ENCODE measurements around the gene DOCK10. TPM values are rescaled to one million over a fixed set of nuclear protein-coding genes. Genes with fewer than 3 reads are reported as not detected.

The DOCK10 gene
- total and polyA plus RNA-seq, 11 donors, result 0.31 to 28.6 (median 2.0) TPM

GRCh38 chr2:224969633-224970260 lies 72.5 kb downstream of the DOCK10 start:
- H3K27me3 ChIP-seq, result no peaks in the 10 kb centered on the region
- intact Hi-C loops (cut with DNase I), result no loop called here
- no peak overlapping the region for H3K4me3 ChIP-seq
- no peak overlapping the region for H3K27ac ChIP-seq
- H3K36me3 ChIP-seq, result no peaks in the 10 kb centered on the region
- no peaks in the 10 kb centered on the region for H3K9me3 ChIP-seq
- no peak for DNase-seq
- WGBS, 4 donors, result 65 to 70% (median 69%) methylated on average over 4 of the region's 4 CpGs
- TF ChIP-seq POLR2A (IDR thresholded peaks at IDR 0.05), result no peak
- TF ChIP-seq, protein P1, sequence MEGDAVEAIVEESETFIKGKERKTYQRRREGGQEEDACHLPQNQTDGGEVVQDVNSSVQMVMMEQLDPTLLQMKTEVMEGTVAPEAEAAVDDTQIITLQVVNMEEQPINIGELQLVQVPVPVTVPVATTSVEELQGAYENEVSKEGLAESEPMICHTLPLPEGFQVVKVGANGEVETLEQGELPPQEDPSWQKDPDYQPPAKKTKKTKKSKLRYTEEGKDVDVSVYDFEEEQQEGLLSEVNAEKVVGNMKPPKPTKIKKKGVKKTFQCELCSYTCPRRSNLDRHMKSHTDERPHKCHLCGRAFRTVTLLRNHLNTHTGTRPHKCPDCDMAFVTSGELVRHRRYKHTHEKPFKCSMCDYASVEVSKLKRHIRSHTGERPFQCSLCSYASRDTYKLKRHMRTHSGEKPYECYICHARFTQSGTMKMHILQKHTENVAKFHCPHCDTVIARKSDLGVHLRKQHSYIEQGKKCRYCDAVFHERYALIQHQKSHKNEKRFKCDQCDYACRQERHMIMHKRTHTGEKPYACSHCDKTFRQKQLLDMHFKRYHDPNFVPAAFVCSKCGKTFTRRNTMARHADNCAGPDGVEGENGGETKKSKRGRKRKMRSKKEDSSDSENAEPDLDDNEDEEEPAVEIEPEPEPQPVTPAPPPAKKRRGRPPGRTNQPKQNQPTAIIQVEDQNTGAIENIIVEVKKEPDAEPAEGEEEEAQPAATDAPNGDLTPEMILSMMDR (IDR thresholded peaks at IDR 0.05), result no peak
- ATAC-seq, result no peak
- H3K4me1 ChIP-seq, result peaks cover 0 to 25% (median 0%) of the 10 kb centered on the region in 12 donors

DNA sequence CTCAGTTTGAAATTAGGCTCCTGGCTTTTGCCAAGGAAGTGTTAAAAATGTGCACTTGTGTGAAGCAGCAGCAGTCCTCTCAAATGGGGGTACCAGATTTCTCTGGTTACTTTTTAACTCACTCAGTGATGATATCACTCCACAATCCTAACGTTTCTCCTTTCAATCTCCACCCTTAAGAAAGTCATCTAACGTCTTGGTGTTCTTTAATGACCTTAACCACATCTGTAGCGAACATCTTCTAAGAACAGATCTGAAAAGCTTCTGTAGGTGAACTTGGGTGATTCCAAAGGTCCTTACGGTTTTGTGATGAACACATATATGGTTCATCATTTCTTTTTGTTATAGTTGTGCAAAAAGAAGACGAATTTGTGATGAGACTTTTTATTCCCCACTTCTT lies 73.2 kb downstream of the DOCK10 start:
- intact Hi-C loops (cut with DNase I), result no loop called here
- no peak overlapping the region for H3K27ac ChIP-seq
- TF ChIP-seq, protein P1 (IDR thresholded peaks at IDR 0.05), result no peak
- TF ChIP-seq POLR2A (IDR thresholded peaks at IDR 0.05), result no peak

GRCh38 chr2:224968051-224968450 lies 74.2 kb downstream of the DOCK10 start:
- Histone ChIP-seq H3K27me3 (no peaks in the 10 kb centered on the region), H3K9me3 (no peaks in the 10 kb centered on the region), H3K4me1 (peaks cover 0 to 17% (median 0%) of the 10 kb centered on the region in 12 donors), H3K36me3 (no peaks in the 10 kb centered on the region), H3K4me3 (no peak overlapping the region), H3K27ac (no peak overlapping the region)
- no peak for ATAC-seq
- DNase-seq, result no peak
- 39 to 63% (median 53%) methylated on average over 4 of the region's 4 CpGs for WGBS, 4 donors
- intact Hi-C loops (cut with DNase I), result no loop called here
- no peak for TF ChIP-seq POLR2A (IDR thresholded peaks at IDR 0.05)
- TF ChIP-seq, protein P1 (IDR thresholded peaks at IDR 0.05), result no peak

More for the DNA sequence above, 73.2 kb downstream of the DOCK10 start:
- Histone ChIP-seq H3K36me3 (no peaks in the 10 kb centered on the region), H3K4me1 (peaks cover 0 to 25% (median 0%) of the 10 kb centered on the region in 12 donors), H3K4me3 (no peak overlapping the region), H3K9me3 (no peaks in the 10 kb centered on the region), H3K27me3 (no peaks in the 10 kb centered on the region)
- DNase-seq (no peak), ATAC-seq (no peak)
- WGBS, 4 donors, result 73 to 81% (median 74%) methylated on average over 5 of the region's 5 CpGs

GRCh38 chr2:224966613-224967012 lies 75.7 kb downstream of the DOCK10 start:
- Histone ChIP-seq H3K4me3 (no peak overlapping the region), H3K9me3 (no peaks in the 10 kb centered on the region), H3K36me3 (no peaks in the 10 kb centered on the region), H3K4me1 (peaks cover 0 to 17% (median 0%) of the 10 kb centered on the region in 12 donors), H3K27me3 (no peaks in the 10 kb centered on the region), H3K27ac (no peak overlapping the region)
- intact Hi-C loops (cut with DNase I), result no loop called here
- 83 to 93% (median 92%) methylated on average over 2 of the region's 2 CpGs for WGBS, 4 donors
- no peak for ATAC-seq
- DNase-seq, result no peak
- TF ChIP-seq POLR2A (IDR thresholded peaks at IDR 0.05), result no peak
- TF ChIP-seq, protein P1 (IDR thresholded peaks at IDR 0.05), result no peak

Data from heart left ventricle (tissue), 16 donors.